ENCODE results near the gene RUFY2. TPM values are rescaled to one million over a fixed set of nuclear protein-coding genes. Genes with fewer than 3 reads are reported as not detected.

Gene RUFY2
- polyA plus RNA-seq, 1 donor, result 25.4 TPM

DNA sequence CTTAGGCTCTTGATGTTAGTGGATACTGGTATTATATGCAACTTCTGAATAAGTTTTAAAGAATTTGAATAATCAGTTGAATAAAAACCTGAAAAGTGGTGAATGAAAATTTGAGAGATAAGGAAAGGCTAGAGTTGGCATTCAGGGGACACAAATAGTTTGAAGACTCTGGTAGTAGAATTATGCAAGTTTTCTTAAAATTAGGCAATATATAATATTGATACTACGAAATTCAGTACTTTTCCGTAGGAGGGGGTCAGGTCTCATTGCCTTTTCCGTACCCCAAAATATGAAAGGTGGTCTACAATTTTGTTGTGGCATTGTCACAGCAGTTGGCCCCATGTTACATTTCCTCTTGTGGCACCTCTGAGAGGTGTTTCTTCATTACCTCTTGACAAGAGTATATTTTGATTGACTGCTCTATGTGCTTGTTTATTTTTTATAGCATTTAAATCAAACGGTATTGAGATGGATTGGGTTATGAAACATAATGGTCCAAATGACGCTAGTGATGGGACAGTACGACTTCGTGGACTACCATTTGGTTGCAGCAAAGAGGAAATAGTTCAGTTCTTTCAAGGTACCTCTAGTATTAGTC, 70.2 kb downstream of the RUFY2 start:
- 96% methylated on average over 4 of the region's 7 CpGs for WGBS (ENCODE audit: insufficient coverage, low lambda C conversion rate)
- no peak overlapping the region for H3K27ac ChIP-seq (ENCODE audit: low read length)
- peaks cover 39% of the 10 kb centered on the region for H3K36me3 ChIP-seq (ENCODE audit: control insufficient read depth, insufficient read depth, low read length)
- DNase-seq, result no peak
- H3K9me3 ChIP-seq (ENCODE audit: control insufficient read depth, low read depth, low read length), result no peaks in the 10 kb centered on the region
- no peaks in the 10 kb centered on the region for H3K27me3 ChIP-seq (ENCODE audit: control insufficient read depth, insufficient read depth, low read length)
- H3K4me1 ChIP-seq (ENCODE audit: control insufficient read depth, insufficient read depth, low read length), result peaks cover 5% of the 10 kb centered on the region
- H3K4me3 ChIP-seq (ENCODE audit: low read length), result no peak overlapping the region

DNA sequence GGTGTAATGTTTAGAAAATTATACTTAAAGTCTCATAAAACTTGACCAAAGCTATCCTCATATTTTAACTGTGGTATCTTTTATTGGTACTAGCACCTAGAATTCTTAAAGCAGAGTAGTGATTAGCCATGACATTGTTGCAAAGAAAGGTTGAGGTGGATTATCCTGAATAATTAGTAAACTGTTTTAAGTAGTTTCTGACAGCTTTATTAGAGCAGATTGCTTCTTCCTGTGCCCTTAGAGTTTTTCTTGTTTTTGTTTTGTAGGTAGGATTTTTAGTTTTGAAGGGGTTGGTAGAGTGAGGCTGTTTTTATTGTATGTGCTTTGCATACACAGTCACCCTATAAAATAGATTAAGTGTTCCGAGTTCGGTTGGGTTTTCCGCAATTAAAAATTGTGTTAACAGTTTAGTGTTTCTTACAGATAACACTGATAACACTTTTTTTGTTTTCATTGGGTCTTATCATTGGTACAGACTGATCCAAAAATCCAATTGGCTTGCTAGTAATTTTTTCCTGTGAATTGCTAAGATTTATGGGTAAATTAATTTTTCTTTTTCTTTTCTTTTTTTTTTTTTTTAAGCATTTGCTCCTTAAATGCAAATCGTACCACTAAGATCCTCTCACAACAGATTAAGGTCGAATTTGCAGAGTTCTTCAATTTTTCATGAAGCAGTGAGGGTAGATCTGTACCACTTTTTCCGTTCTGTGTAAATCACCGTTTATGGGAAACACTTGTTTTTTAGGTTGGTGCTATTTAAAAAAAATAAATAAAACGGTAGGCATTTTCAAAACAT, 72.2 kb downstream of the RUFY2 start:
- H3K27me3 ChIP-seq (ENCODE audit: control insufficient read depth, insufficient read depth, low read length), result no peaks in the 10 kb centered on the region
- no peaks in the 10 kb centered on the region for H3K9me3 ChIP-seq (ENCODE audit: control insufficient read depth, low read depth, low read length)
- whole genome bisulfite sequencing (ENCODE audit: insufficient coverage, low lambda C conversion rate), result 5% methylated on average over 4 of the region's 8 CpGs
- H3K27ac ChIP-seq (ENCODE audit: low read length), result no peak overlapping the region
- peaks cover 11% of the 10 kb centered on the region for H3K4me1 ChIP-seq (ENCODE audit: control insufficient read depth, insufficient read depth, low read length)
- DNase-seq, result no peak
- H3K36me3 ChIP-seq (ENCODE audit: control insufficient read depth, insufficient read depth, low read length), result peaks cover 19% of the 10 kb centered on the region
- H3K4me3 ChIP-seq (ENCODE audit: low read length), result peak overlapping the region; percentile 99

DNA sequence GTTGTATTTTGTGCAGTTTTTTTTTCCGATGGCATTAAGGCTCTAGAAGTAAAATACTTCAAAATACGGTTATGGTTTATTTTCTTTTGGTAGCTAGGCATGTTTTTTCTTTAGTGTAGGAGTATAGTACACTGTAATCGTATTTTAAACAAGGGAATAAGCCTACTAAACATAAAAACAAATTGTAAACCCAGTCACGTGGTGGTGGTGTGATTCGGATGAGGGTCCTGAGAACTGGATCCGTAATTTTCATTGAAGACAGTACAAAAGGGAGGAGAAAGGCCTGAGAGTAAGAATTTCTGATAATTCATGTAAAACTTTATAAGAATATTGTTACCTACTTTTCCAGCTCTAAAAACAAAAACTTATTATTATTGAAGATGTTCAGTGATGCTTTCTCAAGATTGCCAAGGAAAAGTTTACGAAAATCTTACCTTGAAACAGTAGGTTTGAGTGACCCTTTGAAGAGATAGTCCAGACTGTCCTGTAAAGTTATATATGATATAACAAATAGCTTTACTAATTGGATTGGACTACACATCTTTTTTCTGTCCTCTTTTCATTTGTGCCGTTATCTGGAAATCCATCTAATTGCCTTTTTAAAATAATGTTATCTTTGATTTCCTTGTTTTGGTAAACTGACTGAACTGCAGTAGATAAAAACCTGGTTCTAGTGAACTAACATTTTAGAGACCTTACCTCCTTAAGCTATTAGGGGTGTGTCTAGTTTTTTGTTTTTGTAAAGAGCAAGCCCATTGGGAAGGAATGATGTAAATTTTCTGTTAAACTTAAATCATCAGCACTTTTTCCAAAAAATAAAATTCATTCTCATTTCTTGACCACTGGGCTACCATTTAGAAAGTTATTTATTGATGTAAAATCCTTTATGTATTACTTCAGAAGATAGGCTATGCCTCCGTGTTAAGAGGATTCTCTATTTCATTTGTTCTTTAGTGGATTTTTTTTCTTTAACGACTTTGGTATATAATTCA, 73.3 kb downstream of the RUFY2 start:
- H3K4me3 ChIP-seq (ENCODE audit: low read length), result peak overlapping the region; percentile 99
- H3K9me3 ChIP-seq (ENCODE audit: control insufficient read depth, low read depth, low read length), result no peaks in the 10 kb centered on the region
- peak overlapping the region; percentile 91 for H3K27ac ChIP-seq (ENCODE audit: low read length)
- H3K36me3 ChIP-seq (ENCODE audit: control insufficient read depth, insufficient read depth, low read length), result peaks cover 8% of the 10 kb centered on the region
- no peaks in the 10 kb centered on the region for H3K27me3 ChIP-seq (ENCODE audit: control insufficient read depth, insufficient read depth, low read length)
- DNase-seq, result peak in 1 of 2 donors; percentile 9
- H3K4me1 ChIP-seq (ENCODE audit: control insufficient read depth, insufficient read depth, low read length), result peaks cover 11% of the 10 kb centered on the region
- 2% methylated on average over 8 of the region's 10 CpGs for WGBS (ENCODE audit: insufficient coverage, low lambda C conversion rate)

DNA sequence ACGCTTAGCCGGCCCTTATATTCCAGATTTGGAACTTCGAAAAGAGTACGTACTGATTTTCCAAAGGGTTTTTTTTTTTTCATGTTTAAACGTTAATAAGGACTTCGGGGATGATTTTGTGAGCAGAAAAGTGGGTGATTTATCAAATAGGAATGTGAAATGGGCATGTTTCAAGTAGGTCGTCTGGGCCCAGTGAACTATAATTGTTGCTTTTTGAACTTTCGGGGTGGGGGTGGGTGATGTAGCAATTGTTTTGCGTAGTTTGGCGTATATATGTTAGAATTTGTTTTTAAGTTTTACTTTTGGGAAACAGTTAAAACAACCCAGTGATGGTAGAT, 74.0 kb downstream of the RUFY2 start:
- Histone ChIP-seq H3K27me3 (ENCODE audit: control insufficient read depth, insufficient read depth, low read length) (no peaks in the 10 kb centered on the region), H3K27ac (ENCODE audit: low read length) (peak overlapping the region; percentile 91), H3K36me3 (ENCODE audit: control insufficient read depth, insufficient read depth, low read length) (peaks cover 3% of the 10 kb centered on the region), H3K9me3 (ENCODE audit: control insufficient read depth, low read depth, low read length) (no peaks in the 10 kb centered on the region), H3K4me1 (ENCODE audit: control insufficient read depth, insufficient read depth, low read length) (peaks cover 17% of the 10 kb centered on the region), H3K4me3 (ENCODE audit: low read length) (peak overlapping the region; percentile 99)
- WGBS (ENCODE audit: insufficient coverage, low lambda C conversion rate), result 0% methylated on average over 4 of the region's 10 CpGs
- DNase-seq, result no peak

DNA sequence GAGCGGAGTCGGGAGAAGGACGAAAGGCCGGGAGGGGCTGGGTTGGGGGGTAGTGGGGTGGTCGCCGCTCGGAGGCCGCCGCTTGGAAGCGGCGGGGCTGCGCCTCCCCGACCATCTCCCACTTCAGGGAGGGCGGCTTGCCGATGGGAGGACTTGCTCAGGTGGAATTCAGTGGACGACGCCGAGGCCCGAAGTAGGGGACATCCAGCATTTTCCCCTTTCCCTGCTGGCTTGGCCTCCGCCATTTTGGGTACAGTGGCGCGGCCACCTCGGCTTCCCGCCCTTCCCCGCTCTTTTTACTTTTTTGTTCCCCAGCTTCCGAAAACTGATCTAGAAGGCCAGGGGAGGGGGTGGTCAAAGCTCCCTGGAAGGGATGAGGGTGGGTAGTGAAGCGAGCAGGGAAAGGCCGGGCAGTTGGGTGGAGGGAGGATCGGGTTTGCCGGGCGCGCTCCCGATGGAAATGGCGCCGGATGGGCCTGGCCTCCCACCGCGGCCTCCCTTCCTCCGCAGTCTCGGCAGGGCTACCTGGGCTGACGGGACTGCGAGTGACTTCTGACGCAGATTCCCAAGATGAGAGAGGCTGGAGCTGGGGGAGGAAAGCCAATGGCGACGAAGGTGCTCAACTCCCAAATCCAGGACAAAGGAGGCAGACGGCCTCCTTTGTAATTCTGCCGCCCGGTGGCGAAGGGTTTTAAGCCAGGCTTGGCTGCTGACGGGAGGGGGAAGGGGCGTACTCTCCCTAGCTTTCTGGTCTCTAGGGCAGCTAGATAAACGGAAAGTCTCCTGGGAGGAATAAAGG, 74.6 kb downstream of the RUFY2 start, which contains the start of gene PBLD:
TSS of gene PBLD (minus strand) at position 670 of the 799 bp plus-strand sequence. CDS start 26,084 bp downstream, outside the sequence.
- WGBS (ENCODE audit: insufficient coverage, low lambda C conversion rate), result 0% methylated on average over 1 of the region's 51 CpGs
- Histone ChIP-seq H3K27me3 (ENCODE audit: control insufficient read depth, insufficient read depth, low read length) (no peaks in the 10 kb centered on the region), H3K9me3 (ENCODE audit: control insufficient read depth, low read depth, low read length) (no peaks in the 10 kb centered on the region), H3K4me3 (ENCODE audit: low read length) (peak within 1 kb of the TSS; percentile 99), H3K36me3 (ENCODE audit: control insufficient read depth, insufficient read depth, low read length) (no peaks in the 10 kb centered on the region), H3K27ac (ENCODE audit: low read length) (peak within 1 kb of the TSS; percentile 91), H3K4me1 (ENCODE audit: control insufficient read depth, insufficient read depth, low read length) (peaks cover 18% of the 10 kb centered on the region)
- peak; percentile 75 to 88 for DNase-seq

DNA sequence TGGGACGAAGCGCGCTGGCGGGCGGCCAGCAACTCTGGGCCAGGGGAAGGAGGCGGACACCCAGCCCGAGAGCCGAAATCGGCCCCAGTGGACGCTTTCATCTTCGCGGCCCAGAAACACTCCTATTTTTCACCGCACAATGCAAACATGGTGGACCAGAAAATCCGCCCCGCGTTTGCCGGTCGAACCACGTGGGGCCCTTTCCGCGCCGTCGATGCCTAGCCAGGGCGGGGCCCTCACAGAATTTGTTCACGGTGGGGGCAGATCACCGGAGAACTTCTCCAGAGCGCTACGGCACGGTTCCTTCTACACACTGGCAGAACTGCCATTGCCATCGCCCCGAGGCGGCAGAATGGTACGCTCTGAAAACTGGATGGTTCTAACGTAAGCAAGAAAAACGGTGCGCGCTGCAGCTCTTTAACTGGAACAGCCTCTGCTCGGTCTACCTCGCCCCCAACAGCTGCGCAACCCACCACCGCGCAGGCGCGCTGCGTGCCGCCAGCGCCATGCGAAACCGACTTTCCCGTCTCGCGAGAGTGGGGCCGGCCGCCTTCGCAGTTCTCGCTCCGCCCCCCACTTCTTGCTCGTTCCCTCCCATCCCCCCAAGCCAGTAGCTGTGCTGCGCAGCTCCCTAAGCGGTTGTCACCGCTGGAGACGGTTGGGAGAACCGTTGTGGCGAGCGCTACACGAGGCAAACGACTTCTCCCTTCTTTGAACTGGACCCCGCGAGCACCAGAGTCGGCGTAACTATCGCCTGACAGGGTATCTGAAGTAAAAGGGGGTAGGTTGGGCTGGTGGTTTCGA, 75.4 kb downstream of the RUFY2 start, which contains the start of gene HNRNPH3:
TSS of gene HNRNPH3 (plus strand) at position 610 of the 804 bp plus-strand sequence. CDS start 5,158 bp downstream, outside the sequence.
- peak; percentile 99 for DNase-seq
- peak within 1 kb of the TSS; percentile 99 for H3K4me3 ChIP-seq (ENCODE audit: low read length)
- H3K36me3 ChIP-seq (ENCODE audit: control insufficient read depth, insufficient read depth, low read length), result no peaks in the 10 kb centered on the region
- H3K4me1 ChIP-seq (ENCODE audit: control insufficient read depth, insufficient read depth, low read length), result peaks cover 18% of the 10 kb centered on the region
- peak within 1 kb of the TSS; percentile 91 for H3K27ac ChIP-seq (ENCODE audit: low read length)
- WGBS (ENCODE audit: insufficient coverage, low lambda C conversion rate), result no CpG with 5 or more reads among the region's 73 CpGs
- H3K27me3 ChIP-seq (ENCODE audit: control insufficient read depth, insufficient read depth, low read length), result no peaks in the 10 kb centered on the region
- H3K9me3 ChIP-seq (ENCODE audit: control insufficient read depth, low read depth, low read length), result no peaks in the 10 kb centered on the region

DNA sequence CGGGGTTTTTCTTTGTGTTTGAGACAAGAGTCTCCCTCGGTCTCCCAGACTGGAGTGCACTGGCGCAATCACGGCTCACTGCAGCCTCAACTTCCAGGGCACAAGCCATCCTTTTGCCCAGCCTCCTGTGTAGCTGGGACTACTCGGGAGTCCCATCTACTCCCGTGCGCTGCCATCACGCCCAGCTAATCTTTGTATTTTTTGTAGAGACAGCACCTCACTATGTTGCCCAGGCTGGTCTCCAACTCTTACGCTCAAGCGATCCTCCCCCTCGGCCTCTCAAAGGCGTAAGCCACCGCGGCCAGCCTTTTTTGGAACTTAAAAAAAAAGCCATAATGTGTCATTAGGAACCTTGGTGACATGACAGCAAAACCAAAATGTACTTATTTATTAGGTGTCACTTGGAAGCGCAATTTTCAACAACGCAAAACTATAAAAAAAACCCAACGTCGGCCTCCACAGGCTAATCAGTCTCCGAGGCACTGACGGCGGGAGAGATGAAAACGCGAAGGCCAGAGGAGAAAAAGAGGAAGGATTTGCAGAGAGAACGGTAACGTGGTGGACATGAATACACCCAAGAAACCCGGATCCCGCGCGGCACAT, 76.1 kb downstream of the RUFY2 start:
- Histone ChIP-seq H3K4me3 (ENCODE audit: low read length) (peak overlapping the region; percentile 99), H3K36me3 (ENCODE audit: control insufficient read depth, insufficient read depth, low read length) (no peaks in the 10 kb centered on the region), H3K27me3 (ENCODE audit: control insufficient read depth, insufficient read depth, low read length) (no peaks in the 10 kb centered on the region), H3K4me1 (ENCODE audit: control insufficient read depth, insufficient read depth, low read length) (peaks cover 16% of the 10 kb centered on the region), H3K27ac (ENCODE audit: low read length) (peak overlapping the region; percentile 91), H3K9me3 (ENCODE audit: control insufficient read depth, low read depth, low read length) (no peaks in the 10 kb centered on the region)
- 0% methylated on average over 3 of the region's 29 CpGs for WGBS (ENCODE audit: insufficient coverage, low lambda C conversion rate)
- peak in 1 of 2 donors; percentile 38 for DNase-seq

DNA sequence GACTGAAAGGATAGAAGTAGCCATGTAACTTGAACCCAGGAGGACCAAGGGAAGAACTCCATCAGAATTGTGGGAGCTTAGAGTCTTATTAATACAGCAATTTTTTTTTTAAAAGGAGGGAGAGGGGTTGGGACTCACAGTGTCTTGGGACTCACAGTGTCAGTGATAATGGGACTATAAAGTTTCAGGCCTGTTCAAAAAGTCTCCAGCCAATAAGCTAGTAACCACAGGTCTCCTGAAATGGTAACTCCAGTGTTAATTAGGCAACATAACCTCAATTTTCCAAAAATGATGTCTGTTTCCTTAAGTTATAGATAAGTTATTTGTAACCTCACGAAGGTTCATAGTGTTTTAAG, 77.6 kb downstream of the RUFY2 start:
- no CpG with 5 or more reads among the region's 1 CpG for WGBS (ENCODE audit: insufficient coverage, low lambda C conversion rate)
- Histone ChIP-seq H3K36me3 (ENCODE audit: control insufficient read depth, insufficient read depth, low read length) (no peaks in the 10 kb centered on the region), H3K4me3 (ENCODE audit: low read length) (no peak overlapping the region), H3K9me3 (ENCODE audit: control insufficient read depth, low read depth, low read length) (no peaks in the 10 kb centered on the region), H3K27ac (ENCODE audit: low read length) (no peak overlapping the region), H3K4me1 (ENCODE audit: control insufficient read depth, insufficient read depth, low read length) (peaks cover 13% of the 10 kb centered on the region), H3K27me3 (ENCODE audit: control insufficient read depth, insufficient read depth, low read length) (no peaks in the 10 kb centered on the region)
- DNase-seq, result no peak
